Ishikawa (cell line): ENCODE results near the gene LILRA2.

ENCODE experiments used
- CEBPB ChIP-seq: IDR thresholded peaks from 2 replicates; pipeline ENCODE4 v1.6.1; 2012
- CREB1 ChIP-seq: IDR thresholded peaks from 2 replicates; pipeline ENCODE4 v1.6.1; 2012; ENCODE audit warnings: low read depth
- EGR1 ChIP-seq: IDR thresholded peaks from 2 replicates; pipeline ENCODE4 v1.6.1; 2012
- EP300 ChIP-seq: IDR thresholded peaks from 2 replicates; pipeline ENCODE4 v1.6.1; 2012; ENCODE audit warnings: borderline replicate concordance
- FOXM1 ChIP-seq: IDR thresholded peaks from 2 replicates; pipeline ENCODE4 v1.6.1; 2012; ENCODE audit warnings: low read depth, borderline replicate concordance
- MAX ChIP-seq: IDR thresholded peaks from 2 replicates; pipeline ENCODE4 v1.6.1; 2012
- NFIC ChIP-seq: IDR thresholded peaks from 2 replicates; pipeline ENCODE4 v1.6.1; 2012
- RAD21 ChIP-seq: IDR thresholded peaks from 2 replicates; pipeline ENCODE4 v1.6.1; 2012; ENCODE audit warnings: low read depth
- REST ChIP-seq: IDR thresholded peaks from 2 replicates; pipeline ENCODE4 v1.6.1; 2012; ENCODE audit warnings: low read depth, mild to moderate bottlenecking
- TAF1 ChIP-seq: IDR thresholded peaks from 2 replicates; pipeline ENCODE4 v1.6.1; 2012; ENCODE audit warnings: low read depth, mild to moderate bottlenecking
- TCF12 ChIP-seq: IDR thresholded peaks from 2 replicates; pipeline ENCODE4 v1.6.1; 2012; ENCODE audit warnings: low read depth
- TEAD4 ChIP-seq: IDR thresholded peaks from 2 replicates; pipeline ENCODE4 v1.6.1; 2012
- USF1 ChIP-seq: IDR thresholded peaks from 2 replicates; pipeline ENCODE4 v1.6.1; 2012
- YY1 ChIP-seq: IDR thresholded peaks from 2 replicates; pipeline ENCODE4 v1.6.1; 2012; ENCODE audit warnings: low read depth
- ZBTB7A ChIP-seq: IDR thresholded peaks from 2 replicates; pipeline ENCODE4 v1.6.1; 2012; ENCODE audit warnings: low read depth

Gene LILRA2

GRCh38 chr19:54573330-54573872 is at the start of gene LILRA2:
LILRA2 (plus strand) TSS chr19:54573790; CDS start chr19:54573879, 89 bp downstream.
- TF ChIP-seq ZBTB7A (no peak), TCF12 (no peak), FOXM1 (no peak), MAX (no peak), NFIC (no peak), EGR1 (no peak), TEAD4 (no peak), EP300 (no peak), REST (no peak), CREB1 (no peak), CEBPB (no peak)

GRCh38 chr19:54525636-54526035 is 48.0 kb upstream of the LILRA2 start:
- TF ChIP-seq ZBTB7A (no peak), CEBPB (no peak), TAF1 (no peak), FOXM1 (no peak), TCF12 (no peak), NFIC (no peak), RAD21 (no peak), CREB1 (no peak), TEAD4 (no peak), REST (no peak), YY1 (no peak), EGR1 (no peak), EP300 (no peak), MAX (no peak)

- TF ChIP-seq EGR1: no peak
- TF ChIP-seq CREB1: no peak
- no peak for TF ChIP-seq TEAD4
- TF ChIP-seq YY1: no peak
- no peak for TF ChIP-seq FOXM1
- TF ChIP-seq TCF12: no peak
- no peak for TF ChIP-seq RAD21
- TF ChIP-seq MAX: no peak
- no peak for TF ChIP-seq ZBTB7A
- TF ChIP-seq NFIC: no peak
- no peak for TF ChIP-seq USF1
- no peak for TF ChIP-seq TAF1
- TF ChIP-seq REST: no peak
- TF ChIP-seq CEBPB: no peak
- TF ChIP-seq EP300: no peak
These were observed 46.6 kb upstream of the LILRA2 start for GRCh38 chr19:54526972-54527371.

- no peak for TF ChIP-seq TCF12
- no peak for TF ChIP-seq EGR1
- no peak for TF ChIP-seq REST
- TF ChIP-seq YY1: no peak
- no peak for TF ChIP-seq ZBTB7A
- TF ChIP-seq FOXM1: no peak
- no peak for TF ChIP-seq TEAD4
- TF ChIP-seq USF1: no peak
- no peak for TF ChIP-seq EP300
- TF ChIP-seq NFIC: no peak
- TF ChIP-seq RAD21: no peak
- TF ChIP-seq CEBPB: no peak
- TF ChIP-seq MAX: no peak
These were observed 42.7 kb upstream of the LILRA2 start for GRCh38 chr19:54530866-54531265.
